ENCODE results near the gene BTF3. TPM values are rescaled to one million over a fixed set of nuclear protein-coding genes. Genes with fewer than 3 reads are reported as not detected.

BTF3 gene
- total RNA-seq, 3 donors from 2014 or later (not counting 1 experiment from before 2014, with no cell fraction given): 364 to 423 (median 391) TPM

DNA sequence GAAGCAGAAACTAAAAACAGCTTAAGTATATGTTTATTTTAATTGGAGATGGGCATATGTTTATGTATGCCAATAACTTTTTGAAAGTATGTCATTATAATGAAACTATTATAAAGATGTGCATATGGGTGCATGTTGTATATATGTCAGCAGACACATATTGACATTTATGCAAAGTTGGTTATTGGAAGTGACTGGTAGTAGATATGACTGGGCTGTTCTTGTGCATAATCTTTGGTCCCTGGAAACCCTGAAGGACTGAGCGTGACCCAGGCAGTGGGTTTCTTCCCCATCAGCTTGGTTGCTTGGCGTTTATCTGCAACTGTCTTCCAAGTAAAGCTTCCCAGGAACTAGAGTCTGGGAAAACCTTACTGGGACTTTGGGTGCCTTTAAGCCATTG, 41.5 kb downstream of the BTF3 start:
- TF ChIP-seq CTCF (IDR thresholded peaks at IDR 0.05): no peak
- Histone ChIP-seq H3K27ac (ENCODE audit: low read length) (no peak overlapping the region), H3K36me3 (ENCODE audit: control insufficient read depth, insufficient read depth, low read length) (no peaks in the 10 kb centered on the region), H3K27me3 (ENCODE audit: control insufficient read depth, insufficient read depth, low read length) (no peaks in the 10 kb centered on the region), H3K9me3 (ENCODE audit: control insufficient read depth, insufficient read depth, low read length) (no peaks in the 10 kb centered on the region), H3K4me3 (ENCODE audit: low read length) (no peak overlapping the region), H3K4me1 (ENCODE audit: control insufficient read depth, insufficient read depth, low read length) (no peaks in the 10 kb centered on the region)
- peaks cover 31 to 36% of the 10 kb centered on the region in 2 donors for H3K27me3 Mint-ChIP-seq (ENCODE audit: low read depth in 2 of 2)
- no peaks in the 10 kb centered on the region for H3K36me3 Mint-ChIP-seq
- H3K4me3 Mint-ChIP-seq: no peak overlapping the region
- H3K27ac Mint-ChIP-seq: no peak overlapping the region
- H3K4me1 Mint-ChIP-seq: no peaks in the 10 kb centered on the region
- intact Hi-C loops (cut with micrococcal nuclease): loop anchor here (5.0 kb wide), 1 partner anchor 457 kb away; no protein-coding TSS in a partner anchor
- WGBS (ENCODE audit: insufficient coverage): 90% methylated on average over 2 of the region's 2 CpGs
- no peak for ATAC-seq
- DNase-seq: no peak
- no peaks in the 10 kb centered on the region for H3K9me3 Mint-ChIP-seq

- Histone ChIP-seq H3K4me1 (ENCODE audit: control insufficient read depth, insufficient read depth, low read length) (no peaks in the 10 kb centered on the region), H3K9me3 (ENCODE audit: control insufficient read depth, insufficient read depth, low read length) (no peaks in the 10 kb centered on the region), H3K4me3 (ENCODE audit: low read length) (no peak overlapping the region), H3K36me3 (ENCODE audit: control insufficient read depth, insufficient read depth, low read length) (no peaks in the 10 kb centered on the region), H3K27me3 (ENCODE audit: control insufficient read depth, insufficient read depth, low read length) (no peaks in the 10 kb centered on the region), H3K27ac (ENCODE audit: low read length) (no peak overlapping the region)
- ATAC-seq: no peak
- intact Hi-C loops (cut with micrococcal nuclease): no loop called here
- H3K27me3 Mint-ChIP-seq (ENCODE audit: low read depth in 2 of 2): peaks cover 29 to 36% of the 10 kb centered on the region in 2 donors
- H3K4me1 Mint-ChIP-seq: no peaks in the 10 kb centered on the region
- no peaks in the 10 kb centered on the region for H3K9me3 Mint-ChIP-seq
- H3K4me3 Mint-ChIP-seq: no peak overlapping the region
- H3K27ac Mint-ChIP-seq: no peak overlapping the region
- DNase-seq: no peak
- no peak for TF ChIP-seq CTCF (IDR thresholded peaks at IDR 0.05)
- no peaks in the 10 kb centered on the region for H3K36me3 Mint-ChIP-seq
- WGBS (ENCODE audit: insufficient coverage): 48% methylated on average over 3 of the region's 3 CpGs
These were observed 42.0 kb downstream of the BTF3 start for GRCh38 chr5:73540192-73540591.

DNA sequence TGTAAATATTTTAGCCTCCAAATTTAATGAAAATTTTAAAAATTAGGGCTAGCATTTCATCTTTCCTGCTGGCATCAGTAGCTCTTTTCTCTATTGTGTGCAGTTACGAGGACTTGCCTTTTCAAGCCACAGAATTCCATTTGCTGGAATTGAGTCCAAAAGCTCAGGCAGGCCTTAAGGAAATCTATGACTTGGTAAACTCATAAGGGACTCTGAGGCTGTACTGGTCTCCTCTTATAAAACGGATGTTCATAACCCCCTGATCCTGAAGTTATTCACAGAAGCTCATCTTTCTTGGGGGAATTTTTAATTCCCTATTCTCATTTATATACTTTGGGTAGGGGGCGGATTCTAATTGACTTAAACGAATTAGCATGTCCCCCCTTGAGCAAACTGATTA, 43.8 kb downstream of the BTF3 start:
- intact Hi-C loops (cut with micrococcal nuclease): no loop called here
- no peak overlapping the region for H3K27ac Mint-ChIP-seq
- DNase-seq: no peak
- Histone ChIP-seq H3K4me1 (ENCODE audit: control insufficient read depth, insufficient read depth, low read length) (no peaks in the 10 kb centered on the region), H3K4me3 (ENCODE audit: low read length) (no peak overlapping the region), H3K27me3 (ENCODE audit: control insufficient read depth, insufficient read depth, low read length) (no peaks in the 10 kb centered on the region), H3K36me3 (ENCODE audit: control insufficient read depth, insufficient read depth, low read length) (no peaks in the 10 kb centered on the region), H3K9me3 (ENCODE audit: control insufficient read depth, insufficient read depth, low read length) (no peaks in the 10 kb centered on the region), H3K27ac (ENCODE audit: low read length) (no peak overlapping the region)
- H3K36me3 Mint-ChIP-seq: no peaks in the 10 kb centered on the region
- H3K4me1 Mint-ChIP-seq: no peaks in the 10 kb centered on the region
- no peak overlapping the region for H3K4me3 Mint-ChIP-seq
- peaks cover 29 to 37% of the 10 kb centered on the region in 2 donors for H3K27me3 Mint-ChIP-seq (ENCODE audit: low read depth in 2 of 2)
- no peak for TF ChIP-seq CTCF (IDR thresholded peaks at IDR 0.05)
- no peak for ATAC-seq
- 88% methylated on average over 2 of the region's 4 CpGs for WGBS (ENCODE audit: insufficient coverage)
- no peaks in the 10 kb centered on the region for H3K9me3 Mint-ChIP-seq

Data from natural killer cell (primary cell).